Germinal center (tissue), 1 donor: Measurements from ENCODE around the gene SLC1A2.

Experiments
- DNase-seq: peaks from one replicate; pipeline ENCODE4 v3.0.0; 2012; ENCODE audit warnings: mixed read lengths, low spot score

The SLC1A2 gene

DNA sequence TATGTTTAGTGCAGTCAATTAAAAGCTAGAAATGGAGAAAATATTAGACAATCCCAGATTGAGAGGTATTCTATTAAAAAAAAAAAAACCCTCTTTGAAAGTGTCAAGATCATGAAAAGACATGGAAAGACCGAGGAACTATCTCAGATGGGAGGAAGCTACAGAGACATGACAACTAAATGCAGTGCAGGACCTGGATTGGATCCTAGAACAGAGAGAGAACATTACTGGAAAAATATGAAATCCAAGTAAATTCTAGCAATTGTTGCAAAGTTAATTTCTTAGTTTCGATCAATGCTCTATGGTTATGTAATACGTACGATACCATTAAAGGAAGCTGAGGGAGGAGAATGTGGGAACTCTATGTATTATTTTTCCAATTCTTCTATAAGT, 43.2 kb downstream of the SLC1A2 start:
- no peak for DNase-seq

- no peak for DNase-seq
These were observed 43.8 kb downstream of the SLC1A2 start for GRCh38 chr11:35375332-35376117.

- no peak for DNase-seq
These were observed 45.9 kb downstream of the SLC1A2 start for GRCh38 chr11:35373284-35373933.

DNA sequence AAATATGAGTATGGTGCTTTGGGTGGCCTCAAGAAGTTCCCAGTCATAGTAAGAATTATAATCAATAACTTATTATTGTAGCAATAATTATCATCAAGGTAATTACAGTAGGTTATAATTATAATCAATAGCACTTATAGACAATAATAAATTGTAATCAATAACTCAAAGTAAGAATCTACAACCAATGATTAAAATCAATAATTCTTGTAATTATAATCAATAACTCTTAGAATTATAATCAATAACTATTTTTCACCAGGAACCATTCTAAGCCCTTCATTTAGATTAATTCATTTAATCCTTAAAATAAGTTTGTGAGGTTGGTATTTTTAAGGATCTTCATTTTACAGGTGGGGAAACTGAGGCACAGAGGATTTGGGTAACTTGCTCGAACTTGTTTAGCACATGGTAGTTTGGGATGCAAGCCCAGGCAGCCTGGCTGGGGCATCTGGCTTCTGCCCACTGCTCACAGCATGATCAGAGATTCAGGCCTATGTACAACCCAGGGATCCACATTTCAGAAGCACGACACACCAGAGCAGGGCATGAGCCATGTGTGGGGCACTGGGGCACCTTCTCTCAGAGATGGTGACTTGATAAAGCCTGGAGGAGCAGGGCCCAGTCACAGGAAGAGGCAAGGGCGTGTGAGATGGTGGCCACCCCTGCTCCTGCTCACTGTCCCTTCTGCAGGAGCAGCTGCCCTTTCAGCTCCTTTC, 46.6 kb downstream of the SLC1A2 start:
- no peak for DNase-seq

DNA sequence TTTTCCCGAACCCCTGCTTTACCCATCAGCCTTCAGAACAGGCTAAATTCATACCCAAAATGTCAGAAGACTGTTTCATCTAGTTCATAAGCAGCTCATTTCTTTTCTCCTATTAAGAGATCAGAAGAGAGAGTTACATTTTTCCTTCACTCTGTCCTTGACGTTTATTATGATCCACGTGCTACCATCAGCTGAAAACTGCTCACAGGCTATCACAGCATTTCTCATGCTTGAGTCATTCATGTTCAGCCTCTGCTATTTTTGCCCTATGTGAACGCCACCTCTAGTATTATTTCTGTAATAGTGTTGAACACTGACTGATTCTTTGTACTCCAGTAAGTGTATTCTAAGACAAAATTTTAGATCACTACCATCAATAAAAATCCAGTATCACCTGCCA, 51.9 kb downstream of the SLC1A2 start:
- no peak for DNase-seq

- no peak for DNase-seq
These were observed 52.6 kb downstream of the SLC1A2 start for GRCh38 chr11:35366798-35367197.

GRCh38 chr11:35365961-35366360, 53.4 kb downstream of the SLC1A2 start:
- DNase-seq: no peak

DNA sequence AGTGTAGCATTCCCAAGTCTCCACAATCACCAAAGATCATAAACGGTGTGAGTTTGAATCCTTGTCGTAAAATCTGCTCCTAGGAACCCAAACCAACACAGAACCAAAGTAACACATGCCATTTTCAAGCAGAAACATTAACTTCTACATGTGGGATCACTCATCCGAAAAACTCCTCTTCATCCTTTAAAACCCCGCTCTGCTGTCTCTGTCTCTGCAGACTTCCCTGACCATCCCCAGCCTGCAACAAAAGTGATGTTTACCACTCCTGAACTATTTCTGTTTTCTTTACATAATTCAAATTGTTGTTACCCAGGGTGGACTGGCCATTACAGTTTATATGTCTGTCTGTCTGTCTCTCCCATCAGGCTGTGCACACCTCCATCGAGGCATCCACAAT, 54.0 kb downstream of the SLC1A2 start:
- no peak for DNase-seq

DNA sequence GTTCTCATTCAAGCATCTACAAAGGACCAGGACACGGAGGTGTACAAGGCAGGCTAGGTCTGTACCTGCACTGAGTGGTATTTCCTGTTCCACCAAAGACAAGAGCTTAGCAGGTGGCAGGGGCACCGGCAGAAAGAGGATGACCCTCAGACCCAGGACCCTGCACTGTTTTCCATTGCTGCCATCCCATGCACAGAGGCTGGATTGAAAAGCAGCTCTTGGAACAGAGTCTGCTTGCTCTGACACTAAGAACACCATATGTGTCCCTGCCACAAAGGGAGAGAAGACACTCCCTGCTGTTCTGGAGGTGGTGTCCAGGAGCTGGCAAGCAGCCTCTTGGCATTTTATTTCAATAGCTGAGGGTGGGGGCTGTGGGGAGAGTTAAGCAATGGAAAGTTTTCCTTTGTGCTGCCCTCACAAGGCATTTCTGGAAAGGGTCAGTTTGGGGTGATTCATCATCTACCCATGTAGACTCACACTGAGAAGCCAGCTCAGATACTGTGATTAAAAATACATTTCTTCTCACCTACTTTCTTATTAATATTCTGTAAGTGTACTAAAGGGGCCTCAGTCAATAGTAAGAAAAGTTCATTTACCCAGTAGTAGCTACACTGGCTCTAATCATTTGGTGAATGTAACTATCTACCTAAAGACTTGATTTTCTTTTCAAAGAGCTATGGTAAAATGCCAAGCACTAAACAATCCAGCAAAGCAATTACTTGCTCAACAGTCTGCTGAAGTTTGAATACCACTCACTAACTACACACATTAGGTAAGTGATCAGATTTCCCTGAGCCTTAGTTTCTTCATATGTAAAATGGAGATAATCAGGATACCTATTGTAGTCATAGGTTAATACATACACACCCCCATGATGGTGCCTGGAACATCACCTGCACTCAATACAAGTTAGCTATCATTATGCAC, 55.2 kb downstream of the SLC1A2 start:
- DNase-seq: no peak

DNA sequence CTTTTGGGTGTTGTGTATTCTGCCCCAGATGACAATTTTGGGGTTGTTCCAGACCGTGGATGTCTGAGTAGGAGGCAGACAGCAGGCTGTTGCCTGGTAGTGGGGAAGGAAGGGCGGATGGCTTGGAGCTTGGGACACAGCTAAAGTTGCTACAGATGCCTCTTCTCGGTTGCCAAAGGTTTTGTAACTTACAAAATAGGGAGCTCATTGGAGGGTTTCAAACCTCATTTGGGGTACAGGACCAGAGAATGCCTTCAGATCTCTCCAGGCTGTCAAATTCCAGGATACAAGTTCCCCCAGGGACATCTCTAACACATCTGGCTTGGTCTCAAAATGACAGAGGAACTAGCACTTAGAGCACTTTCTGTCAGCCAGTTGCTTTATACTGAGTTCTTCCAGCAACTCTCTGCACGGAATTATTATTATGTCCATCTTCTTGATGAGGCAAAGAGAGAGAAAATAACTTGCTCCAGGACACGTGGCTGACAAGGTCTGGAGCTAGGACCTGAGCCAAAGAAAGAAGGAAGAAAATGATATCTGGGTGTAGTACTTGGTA, 56.0 kb downstream of the SLC1A2 start:
- DNase-seq: no peak

DNA sequence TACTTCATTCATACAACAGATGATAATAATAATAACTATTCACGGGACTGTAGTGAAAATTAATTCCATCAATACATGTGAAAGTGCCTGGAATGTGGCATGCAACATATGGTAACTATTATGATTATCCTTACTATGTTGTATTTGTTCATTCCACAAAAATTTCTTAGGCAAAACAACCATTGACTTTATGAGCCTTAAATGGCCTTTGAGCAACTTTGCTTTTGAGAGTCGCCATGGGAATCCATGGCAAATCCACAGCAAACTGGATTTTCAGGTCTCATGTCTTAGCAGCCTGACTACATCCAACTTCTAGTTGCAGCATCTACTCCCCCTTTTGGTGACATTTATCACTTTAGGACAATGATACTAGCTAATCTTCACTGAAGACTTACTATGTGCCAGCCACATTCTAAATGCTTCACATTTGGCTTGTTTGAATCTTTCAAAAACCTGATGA, 56.8 kb downstream of the SLC1A2 start:
- DNase-seq: no peak

DNA sequence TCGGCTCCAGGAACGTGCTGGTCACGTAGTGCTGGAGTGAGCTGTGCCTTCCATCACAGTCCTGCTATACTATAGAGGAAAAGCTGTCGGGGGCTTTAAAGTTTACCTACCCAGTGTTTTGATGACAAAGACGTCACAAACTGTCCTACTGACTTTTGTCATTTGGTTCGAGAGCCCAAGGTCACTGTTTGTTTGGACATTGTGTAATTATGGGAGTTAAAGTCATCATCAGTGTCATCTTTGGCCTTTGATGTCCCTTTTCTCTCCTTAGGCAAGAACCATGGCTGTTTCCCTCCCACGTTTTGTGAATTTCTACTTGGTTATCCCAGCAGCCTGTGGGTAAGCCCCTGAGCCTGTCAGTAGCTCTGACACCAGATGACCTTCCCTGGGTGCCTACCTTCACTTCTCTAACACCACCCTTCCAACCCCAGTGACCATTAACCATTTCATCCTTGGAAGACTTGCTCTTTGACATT, 59.3 kb downstream of the SLC1A2 start:
- no peak for DNase-seq

DNA sequence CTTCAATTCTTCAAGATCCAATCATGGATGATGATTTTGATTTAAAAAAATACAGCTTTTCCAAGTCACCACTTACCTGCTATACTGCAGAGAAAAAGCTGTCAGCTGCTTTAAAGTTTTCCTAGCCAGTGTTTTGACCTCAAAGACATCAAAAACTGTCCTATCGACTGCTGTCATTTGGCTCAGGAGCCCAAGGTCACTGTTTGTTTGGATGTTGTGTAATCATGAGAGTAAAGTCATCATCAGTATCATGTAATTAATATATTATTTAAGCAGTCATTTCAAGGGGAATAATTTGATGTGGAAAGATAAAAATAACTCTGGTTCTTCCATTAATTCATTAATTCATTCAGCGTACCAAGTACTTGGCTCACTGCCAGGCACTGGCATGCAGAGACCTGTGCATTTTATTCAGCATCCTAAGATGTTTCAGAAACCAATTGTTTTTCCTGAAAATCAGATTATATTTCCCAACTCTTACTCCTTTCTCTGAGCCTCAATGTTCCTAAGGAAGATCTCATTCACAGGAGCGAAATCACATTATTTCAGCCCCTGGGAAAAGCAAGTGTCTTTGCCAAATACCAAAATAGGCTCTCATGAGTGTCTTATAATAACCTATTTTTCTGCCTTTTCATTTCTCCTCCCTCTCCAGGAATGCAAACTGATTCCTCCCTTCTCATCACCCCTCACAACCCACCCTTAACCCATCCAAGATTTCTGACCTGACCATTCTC, 59.9 kb downstream of the SLC1A2 start:
- DNase-seq: no peak

DNA sequence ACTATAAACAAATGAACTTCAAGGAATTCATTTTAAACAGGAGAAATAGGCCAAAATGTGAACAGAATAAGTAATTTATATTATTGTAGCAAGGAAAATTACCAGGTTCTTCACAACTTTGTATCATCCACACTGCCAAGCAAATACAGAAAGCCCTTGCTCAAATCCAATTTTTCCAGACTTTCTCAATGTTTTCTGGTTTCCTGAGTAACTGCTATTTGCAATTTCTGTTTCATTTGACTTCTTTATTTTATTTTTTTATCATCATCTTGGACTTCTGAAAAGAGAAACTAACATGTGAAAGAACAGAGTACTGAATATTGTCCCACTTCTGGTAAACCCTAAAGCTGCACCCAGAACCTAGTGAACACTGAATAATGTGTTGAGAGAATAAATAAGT, 61.0 kb downstream of the SLC1A2 start:
- DNase-seq: no peak

- DNase-seq: no peak
These were observed 61.4 kb downstream of the SLC1A2 start for GRCh38 chr11:35357923-35358322.

DNA sequence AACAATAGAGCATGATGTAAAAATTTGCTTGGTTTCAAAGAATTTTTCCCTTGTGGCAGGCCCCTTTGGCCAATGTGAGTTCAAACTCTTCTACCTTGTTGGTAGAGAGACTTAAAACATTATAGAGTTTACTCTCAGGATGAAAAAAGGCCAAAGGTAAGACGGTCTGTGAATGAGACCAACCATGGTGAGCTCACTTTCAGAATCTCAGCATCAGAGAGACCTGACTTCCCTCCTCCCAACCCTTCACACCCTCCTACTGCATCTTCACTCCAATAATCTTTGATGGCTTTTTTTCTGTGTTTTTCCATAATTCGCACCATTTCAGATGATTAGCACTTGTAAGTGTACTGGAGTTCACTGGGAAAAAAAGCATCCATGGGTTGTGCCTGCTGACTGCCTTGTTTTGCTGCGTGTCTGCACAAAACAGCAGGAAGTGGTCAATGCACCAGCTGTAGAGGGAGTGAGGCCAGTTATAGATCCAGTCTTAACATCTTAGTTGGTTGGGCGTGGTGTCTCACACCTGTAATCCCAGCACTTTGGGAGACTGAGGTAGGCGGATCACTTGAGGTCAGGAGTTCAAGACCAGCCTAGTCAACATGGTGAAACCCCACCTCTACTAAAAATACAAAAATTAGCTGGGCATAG, 64.1 kb downstream of the SLC1A2 start:
- DNase-seq: no peak

GRCh38 chr11:35354644-35355043, 64.7 kb downstream of the SLC1A2 start:
- no peak for DNase-seq

DNA sequence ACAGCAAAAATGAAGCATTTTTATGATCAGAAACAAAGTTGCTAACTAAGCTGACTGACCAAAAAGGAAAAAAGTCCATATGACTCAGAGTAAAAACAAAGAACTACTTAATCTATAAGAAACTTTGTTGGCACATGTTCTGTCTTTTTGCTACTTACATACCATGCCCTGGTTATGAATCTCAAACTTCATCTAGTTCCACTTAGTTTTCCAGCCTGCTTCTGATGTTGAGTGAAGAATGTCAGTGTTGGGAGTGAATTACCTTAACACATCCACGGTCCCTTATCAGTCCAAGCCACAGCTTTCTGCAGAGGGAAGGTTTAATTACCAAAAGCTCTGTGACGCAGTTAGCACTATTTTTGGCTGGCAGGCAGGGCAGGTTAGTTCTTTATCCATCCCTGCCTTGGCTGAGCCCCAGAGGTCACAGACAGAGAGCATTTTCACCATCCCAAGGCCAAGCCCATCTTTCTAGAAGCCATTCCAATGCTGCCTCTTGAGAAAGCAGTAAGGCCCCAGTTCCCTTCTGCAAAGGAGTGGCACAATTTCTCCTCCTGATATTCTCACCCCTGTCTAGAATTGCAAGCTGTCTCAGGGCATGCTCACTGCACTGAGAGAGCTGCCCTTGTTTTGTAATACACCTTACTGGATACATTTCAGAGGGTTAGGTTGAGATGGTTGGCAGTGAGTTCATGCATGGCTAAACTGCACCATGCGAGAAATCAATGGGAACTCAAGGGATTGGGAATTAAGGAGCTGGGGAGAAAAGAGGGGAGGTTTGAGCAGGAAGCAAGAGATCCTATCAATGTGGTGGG, 67.1 kb downstream of the SLC1A2 start:
- no peak for DNase-seq

DNA sequence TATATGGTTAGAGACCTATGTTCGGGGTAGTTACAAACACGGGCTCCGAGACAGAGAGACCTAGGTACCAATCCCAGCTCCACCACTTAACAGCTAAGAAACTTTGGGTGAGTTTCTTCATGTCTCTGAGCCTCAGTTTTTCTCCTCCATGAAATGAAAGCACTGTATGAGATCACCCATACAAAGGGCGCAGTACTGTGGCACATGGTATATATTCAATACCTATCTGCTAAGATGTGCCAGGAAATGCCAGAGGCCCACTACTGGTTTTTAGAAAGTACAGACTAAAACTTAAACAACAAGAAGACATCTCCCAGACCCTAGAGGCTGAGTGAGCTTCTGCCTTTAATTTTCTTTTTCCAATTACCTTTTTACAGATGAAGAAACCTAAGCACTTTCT, 69.5 kb downstream of the SLC1A2 start:
- no peak for DNase-seq
